NCI-H1048 (cell line): ENCODE results near the gene FAM174A.
"Not testable (repeated sequence)": the region's sequence is repeated elsewhere in the genome, so short reads cannot be mapped to it uniquely, and the experiment has no call there.

Source experiments
- DNase-seq: peaks from one replicate; lab custom pipeline; 2025; lab: John Stamatoyannopoulos, UW

FAM174A gene

DNA sequence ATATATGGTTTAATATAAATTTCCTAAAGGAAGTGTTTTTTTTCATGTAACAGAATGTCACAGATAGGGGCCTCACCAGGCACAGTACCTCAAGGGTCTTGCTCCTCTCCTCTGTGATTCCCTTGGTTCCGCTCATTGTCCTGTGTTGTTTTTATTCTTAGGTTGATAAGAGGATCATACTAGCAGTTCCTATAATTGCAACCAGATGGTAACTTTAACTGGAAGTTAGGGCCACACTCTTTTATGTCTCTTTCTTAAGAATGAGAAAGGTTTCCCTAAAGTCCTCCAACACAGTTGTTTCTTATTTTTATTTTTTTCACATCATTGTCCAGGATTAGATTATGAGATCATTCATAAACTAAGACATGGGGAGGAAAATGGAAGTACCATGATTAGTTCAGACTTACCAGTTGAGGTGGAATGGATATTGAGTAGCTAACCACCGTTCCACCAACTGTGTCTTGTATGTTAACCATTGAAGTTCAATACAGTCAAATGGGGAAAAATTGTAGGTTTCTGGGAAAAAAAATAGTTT, 41.1 kb downstream of the FAM174A start:
- DNase-seq = no peak

DNA sequence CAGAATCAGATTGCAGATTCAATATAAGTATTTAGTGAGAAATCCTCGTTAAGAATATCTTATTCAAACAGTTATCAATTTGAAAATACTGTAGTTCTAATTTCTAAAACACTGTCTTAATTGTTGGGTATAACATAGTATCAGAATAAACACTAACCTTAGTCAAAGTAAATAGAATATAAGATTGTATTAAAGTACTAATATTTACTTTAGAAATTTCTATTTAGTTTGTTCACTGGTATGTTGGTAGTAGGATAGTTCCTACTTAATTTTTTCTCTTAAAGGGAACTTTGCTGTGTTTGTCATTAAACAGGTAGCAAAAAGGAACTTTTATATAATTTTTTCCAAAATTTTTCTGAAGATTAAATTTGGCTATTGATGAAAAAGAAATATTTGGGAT, 42.3 kb downstream of the FAM174A start:
- no peak for DNase-seq

DNA sequence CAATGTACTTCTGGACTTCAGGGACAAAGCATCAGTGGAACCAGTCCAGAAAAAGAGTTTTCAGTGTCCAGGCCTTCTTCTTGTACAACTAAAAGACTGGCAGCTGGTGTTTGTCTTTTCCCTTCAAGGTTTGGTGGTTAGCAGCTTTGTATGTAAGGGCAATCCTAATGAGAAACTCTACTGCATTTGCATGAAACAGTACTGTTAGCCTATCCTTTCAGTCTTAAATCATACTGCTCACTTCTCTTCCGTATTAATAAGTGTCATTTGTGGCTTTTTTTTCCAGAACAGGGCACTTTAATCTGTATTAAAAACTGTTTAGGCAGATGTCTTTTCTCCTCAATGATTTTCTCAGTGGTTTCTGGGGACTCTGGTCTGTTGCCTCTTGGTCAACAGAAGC, 48.9 kb downstream of the FAM174A start:
- no peak for DNase-seq

DNA sequence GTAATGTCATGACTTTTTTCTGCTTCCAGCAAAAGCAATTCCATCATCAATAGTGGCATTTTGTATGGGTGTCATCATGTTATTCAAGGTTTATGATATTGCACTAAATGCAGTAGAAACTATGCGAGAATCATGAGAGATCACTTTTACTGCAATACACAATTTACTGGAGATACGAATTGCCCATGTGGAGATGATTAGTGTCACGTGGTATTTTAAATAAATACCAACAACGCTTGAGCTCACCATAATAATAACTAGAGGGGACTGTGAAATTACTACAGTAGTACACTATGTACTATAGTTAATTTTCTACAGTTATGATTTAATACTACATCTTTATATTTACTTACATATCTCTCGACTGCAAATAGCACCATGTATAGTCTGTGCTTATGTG, 49.7 kb downstream of the FAM174A start:
- no peak for DNase-seq

DNA sequence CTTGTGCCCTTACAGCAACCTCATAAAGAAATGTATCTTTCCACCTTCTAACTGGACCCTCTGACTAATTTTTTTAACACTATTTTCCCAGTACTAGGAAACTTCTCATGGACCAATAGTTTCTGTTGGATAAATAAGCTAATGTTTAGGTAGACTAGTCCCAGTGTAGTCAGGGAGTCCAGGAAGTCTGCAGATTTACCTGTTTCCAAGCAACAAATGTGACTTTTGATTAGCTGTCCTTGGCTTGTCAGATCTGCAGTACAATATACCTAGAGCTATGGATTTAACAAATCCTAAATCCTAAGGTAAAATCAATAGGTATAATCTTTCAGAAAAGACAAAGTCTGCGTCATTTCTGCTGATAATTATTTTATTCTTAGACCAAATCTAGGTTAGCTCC, 55.7 kb downstream of the FAM174A start:
- DNase-seq = no peak

DNA sequence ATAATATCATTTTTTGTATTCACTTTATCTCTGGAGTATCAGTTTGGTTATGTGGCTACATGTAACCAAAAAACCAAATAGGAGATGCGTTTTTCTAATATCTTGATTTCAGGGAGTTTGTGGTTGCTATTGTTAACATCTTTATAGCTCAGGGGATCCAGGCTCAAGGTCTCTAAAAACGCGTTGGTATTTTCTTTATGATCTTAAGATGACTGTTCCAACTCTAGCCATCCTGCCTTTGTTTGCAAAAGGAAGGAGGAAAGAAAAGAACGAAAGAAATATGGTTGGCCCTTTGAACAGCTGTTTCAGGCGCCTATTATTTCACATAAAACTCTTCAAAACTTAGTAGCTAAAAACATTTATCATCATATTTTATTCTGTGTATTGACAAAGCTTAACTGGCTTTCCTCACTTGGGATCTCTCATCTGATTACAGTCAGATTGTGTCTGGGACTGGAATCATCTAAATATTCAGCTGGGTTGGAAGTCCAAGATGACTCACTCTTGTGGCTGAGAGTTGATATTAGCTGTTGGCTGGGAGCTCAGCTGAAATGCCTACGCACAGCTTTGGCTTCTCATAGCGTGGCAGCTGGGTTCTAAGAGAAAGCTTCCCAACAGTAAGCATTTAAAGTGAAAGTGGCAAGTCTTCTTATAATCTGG, 60.1 kb downstream of the FAM174A start:
- no peak for DNase-seq

DNA sequence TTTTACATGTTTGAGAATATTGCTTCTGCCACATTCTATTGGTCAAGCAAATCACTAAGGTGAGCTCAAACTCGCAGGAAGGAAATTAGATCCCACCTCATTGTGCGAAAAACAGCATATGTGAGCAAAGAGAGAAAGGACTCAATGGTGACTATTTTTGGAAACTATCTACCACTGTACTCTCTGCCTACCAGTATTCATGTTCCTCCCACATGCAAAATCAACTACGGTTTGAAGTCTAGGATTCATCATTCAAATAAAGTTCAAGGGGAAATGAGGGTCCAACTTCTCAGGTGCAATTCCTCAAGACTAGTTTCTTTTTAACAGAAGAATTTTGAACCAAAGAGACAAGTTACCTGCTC, 60.6 kb downstream of the FAM174A start:
- no peak for DNase-seq

DNA sequence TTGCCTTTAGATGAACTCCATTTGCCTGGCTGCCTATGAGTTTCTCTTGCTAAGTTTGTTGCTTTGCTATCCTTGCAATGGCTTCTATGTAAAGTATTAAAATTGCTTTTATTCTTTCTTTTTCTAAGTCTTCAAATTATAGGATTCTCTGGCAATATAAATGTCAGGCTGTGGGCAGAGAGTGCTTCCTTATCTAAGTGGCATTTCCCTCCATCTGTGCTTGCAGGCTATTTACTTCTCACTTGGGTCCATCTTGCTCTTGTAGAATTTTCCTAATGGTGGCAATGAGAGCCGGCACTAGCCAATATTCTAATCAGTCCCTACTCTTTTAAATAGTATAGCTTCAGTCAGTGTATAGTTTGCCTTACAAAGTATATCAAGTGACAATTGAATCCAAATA, 63.3 kb downstream of the FAM174A start:
- DNase-seq = no peak

DNA sequence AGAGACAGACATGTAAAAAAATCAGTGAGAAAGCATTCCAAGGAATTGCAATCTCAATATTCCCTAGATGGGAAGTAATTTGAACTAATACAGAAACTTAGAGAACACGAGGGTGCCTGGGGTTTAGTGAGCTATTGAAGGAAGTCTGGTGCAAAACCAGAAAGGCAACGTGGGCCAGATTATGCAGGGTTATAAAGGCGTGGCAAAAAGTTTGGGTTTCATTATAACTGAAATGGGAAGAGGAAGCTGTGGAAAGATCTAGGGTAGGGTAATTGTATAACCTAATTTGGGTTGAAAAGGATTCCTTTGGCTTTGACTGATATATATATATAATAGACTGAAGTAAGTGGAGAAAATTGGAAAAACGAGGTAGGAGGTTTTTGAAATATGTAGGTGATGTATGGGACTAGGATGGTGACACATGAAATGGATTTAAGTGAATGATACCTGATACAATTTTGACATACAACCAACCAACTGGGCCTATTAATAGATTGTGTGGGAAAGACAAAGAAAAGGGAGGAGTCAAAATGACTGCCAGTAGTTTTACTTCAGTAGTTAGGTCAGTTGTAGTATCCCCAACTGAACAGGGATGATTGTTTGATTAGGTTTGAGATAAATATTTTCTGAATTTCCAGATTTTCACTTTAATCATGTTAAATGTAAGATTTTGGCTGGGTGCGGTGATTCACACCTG, 65.3 kb downstream of the FAM174A start:
- no peak for DNase-seq

DNA sequence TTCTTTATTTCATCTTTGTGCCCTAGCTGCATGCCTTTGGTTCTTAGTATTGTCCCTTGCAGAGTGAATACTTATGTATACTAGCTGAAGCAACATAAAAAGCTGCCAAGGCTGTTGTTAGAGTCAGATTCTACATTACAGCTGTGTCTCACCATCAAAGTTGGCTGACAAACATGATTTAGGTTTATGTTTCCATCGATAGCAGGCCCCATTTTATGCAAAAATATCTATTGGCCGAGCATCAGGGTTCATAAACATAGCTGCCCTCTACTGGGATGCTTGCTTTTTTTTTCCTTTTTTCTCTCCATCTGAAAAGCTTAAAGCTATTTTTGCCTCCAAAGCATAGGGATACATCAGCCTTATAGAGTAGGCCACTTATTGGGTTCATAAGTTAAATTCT, 68.0 kb downstream of the FAM174A start:
- no peak for DNase-seq

DNA sequence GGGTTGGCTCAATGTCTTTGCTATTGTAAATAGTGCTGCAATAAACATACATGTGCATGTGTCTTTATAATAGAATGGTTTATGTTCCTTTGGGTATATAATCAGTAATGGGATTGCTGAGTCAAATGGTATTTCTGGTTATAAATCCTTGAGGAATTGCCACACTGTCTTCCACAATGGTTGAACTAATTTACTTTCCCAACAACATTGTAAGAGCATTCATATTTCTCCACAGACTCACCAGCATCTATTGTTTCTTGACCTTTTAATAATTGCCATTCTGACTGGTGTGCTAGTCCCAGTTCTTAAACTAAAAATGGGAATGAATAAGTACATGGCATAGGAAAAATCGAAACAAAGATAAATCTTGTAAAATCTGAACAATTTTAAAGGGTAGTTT, 68.8 kb downstream of the FAM174A start:
- not testable (repeated sequence) for DNase-seq

DNA sequence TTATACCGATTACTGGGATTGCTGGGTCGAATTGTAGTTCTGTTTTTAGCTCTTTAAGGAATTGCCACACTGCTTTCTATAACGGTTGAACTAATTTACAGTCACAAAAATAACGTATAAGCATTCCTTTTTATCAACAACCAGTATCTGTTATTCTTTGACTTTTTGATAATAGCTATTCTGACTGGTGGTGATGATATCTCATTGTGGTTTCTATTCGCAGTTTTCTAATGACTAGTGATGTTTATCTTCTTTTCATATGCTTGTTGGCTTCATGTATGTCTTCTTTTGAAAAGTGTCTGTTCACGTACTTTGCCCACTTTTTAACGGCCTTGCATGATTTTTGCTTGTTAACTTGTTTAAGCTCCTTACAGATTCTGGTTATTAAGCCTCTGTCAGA, 74.4 kb downstream of the FAM174A start:
- no peak for DNase-seq

DNA sequence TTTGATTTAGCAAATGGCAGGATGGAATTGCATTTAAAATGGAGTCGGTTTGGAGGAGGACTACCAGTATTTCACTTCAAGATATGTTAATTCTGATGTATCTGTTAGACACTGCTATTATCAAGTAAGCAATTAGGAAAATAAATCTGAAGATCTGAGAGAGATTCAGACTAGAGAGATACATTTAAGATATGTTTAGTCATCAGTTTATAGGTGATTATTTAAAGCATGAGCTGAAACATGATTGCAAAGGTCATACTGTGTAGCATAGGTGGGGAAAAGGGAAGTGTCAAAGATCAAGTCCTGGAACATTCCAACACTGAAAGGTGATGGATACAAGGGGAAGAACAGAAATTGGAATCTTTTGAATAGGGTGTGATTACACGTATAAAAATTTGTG, 79.1 kb downstream of the FAM174A start:
- DNase-seq = no peak

DNA sequence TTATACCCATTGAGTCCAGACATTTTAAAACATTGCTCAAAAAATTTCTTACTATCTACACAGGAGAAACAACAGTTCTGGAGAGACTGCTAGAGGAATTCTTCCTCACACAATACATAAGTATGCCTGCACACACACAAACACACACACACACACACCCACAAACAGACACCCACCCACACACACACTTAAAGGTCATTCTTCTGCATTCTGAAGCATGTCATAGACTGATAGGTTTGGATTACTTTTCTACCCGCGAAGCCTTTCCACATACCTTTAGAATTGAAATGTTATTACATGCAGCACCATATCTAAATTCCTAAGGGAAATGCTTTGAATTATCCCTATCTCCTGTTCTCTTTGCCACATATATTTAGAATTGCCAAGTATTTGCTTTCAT, 80.2 kb downstream of the FAM174A start:
- no peak for DNase-seq

DNA sequence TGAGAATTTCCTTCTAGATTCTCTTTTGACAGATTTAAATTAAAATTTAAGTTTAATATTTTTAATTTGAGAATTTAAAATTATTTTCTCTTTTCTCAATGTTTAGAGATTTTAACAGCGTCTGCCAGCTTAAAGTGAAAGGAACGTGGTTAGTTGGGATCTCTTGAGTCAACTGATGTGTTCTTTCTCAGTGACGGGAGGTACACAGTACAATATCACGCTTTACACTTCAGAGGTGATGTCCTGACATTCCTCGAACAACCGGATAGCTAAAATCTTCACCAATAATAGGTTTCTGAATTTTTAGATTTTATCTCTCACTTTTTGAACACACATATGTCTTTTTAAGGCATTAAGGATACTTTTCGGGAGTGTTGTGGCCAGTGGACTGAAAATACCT, 81.1 kb downstream of the FAM174A start:
- DNase-seq = no peak

DNA sequence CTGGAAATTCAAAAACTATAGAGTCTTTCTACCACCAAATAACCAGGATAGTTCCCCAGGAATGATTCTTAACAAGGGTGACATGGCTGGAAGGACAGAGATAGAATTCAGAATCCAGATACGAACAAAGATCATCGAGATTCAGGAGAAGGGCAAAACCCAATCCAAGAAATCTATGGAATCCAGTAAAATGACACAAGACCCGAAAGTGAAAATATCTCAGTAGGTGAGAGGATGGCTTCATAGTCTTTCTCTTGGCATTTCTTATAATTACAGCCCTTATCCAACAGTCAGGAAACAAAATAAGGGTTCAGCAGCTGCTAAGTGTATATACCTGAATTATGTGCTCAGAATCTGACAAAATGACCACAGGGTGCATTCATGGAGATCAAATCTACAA, 81.8 kb downstream of the FAM174A start:
- no peak for DNase-seq

DNA sequence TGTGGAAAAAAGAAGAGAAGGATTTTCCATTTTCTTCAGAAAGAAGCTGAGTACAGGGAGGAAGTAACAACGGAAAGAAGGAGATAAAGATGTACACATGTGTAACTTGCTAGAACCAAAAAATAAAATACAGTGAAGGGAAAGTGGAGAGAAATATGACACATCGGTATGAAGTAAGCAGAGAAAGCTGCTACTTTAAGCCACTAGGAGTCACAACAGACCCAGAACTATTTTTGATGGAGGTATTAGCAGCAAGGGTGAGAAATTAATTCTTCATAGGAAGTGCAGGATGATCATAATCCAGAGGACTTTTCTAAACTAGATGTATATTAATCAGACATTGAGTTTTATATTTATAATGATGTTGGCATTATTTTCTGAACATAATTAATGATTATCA, 88.5 kb downstream of the FAM174A start:
- DNase-seq = no peak

DNA sequence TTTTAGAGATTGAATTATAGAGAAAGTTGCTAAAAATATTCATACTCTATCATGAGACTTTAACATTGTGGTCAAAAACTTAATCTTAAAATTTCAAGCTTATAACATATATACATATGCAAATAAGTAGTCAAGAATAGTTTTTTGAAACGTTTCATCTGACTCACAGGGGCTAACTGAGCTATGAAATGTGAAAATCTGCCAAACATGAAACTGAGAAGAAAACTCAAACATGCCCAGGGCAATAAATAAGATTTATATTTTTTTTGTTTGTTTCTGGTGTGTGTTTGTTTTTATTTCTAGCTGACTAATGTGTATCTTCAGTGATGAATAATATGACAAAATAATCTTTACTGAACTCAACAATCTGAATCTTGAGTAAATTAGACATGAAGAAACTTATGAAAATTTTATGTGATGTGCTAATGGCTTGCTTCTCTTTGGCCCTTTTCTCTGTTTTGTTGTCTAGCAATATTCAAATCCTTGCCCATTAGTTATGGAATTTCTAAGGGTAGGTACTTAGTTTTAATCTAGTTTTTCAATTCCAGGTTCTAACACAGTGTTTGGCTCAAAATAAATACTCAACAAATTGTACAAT, 99.9 kb downstream of the FAM174A start:
- no peak for DNase-seq
